ENCODE data around the gene KIAA0319L.

GRCh38 chr1:35502242-35502641, 55.0 kb downstream of the KIAA0319L start:
- no peak for TF ChIP-seq CTCF (IDR thresholded peaks at IDR 0.05)
- no peak for TF ChIP-seq POLR2A (IDR thresholded peaks at IDR 0.05)
- TF ChIP-seq POLR2AphosphoS5 (IDR thresholded peaks at IDR 0.05) = no peak

All from stomach (tissue), 4 donors.